WERI-Rb-1 (cell line): ENCODE measurements around the gene CELA2B.
"Not testable (repeated sequence)": the region's sequence is repeated elsewhere in the genome, so short reads cannot be mapped to it uniquely, and the experiment has no call there.

Experiments
- DNase-seq: peaks from one replicate; pipeline ENCODE4 v3.0.0-alpha.2; 2020
- H3K27ac ChIP-seq: fragments of 250-450 bp; sonication (Bioruptor Pico); 2 replicates; pipeline ENCODE4 v1.5.1; 2020; ENCODE audit warnings: mild to moderate bottlenecking, moderate library complexity
- H3K27me3 ChIP-seq: fragments of 250-450 bp; sonication (Bioruptor Pico); 2 replicates; pipeline ENCODE4 v1.5.1; 2021; ENCODE audit warnings: mild to moderate bottlenecking, low read depth, moderate library complexity; ENCODE audit not compliant: insufficient read depth, severe bottlenecking
- H3K36me3 ChIP-seq: fragments of 250-450 bp; sonication (Bioruptor Pico); 2 replicates; pipeline ENCODE4 v1.5.1; 2020; ENCODE audit warnings: mild to moderate bottlenecking, moderate library complexity
- H3K4me3 ChIP-seq: 2 replicates; pipeline ENCODE4 v1.5.1; 2011; ENCODE audit warnings: low read depth, mild to moderate bottlenecking, control low read depth, low read length
- H3K9me3 ChIP-seq: fragments of 250-450 bp; sonication (Bioruptor Pico); 2 replicates; pipeline ENCODE4 v1.5.1; 2021; ENCODE audit warnings: mild to moderate bottlenecking, moderate library complexity; ENCODE audit not compliant: severe bottlenecking
- CTCF ChIP-seq: IDR thresholded peaks from 2 replicates; pipeline ENCODE4 v1.5.1; 2011; ENCODE audit warnings: low read depth, mild to moderate bottlenecking, control low read depth, inconsistent platforms, low read length

Gene CELA2B

DNA sequence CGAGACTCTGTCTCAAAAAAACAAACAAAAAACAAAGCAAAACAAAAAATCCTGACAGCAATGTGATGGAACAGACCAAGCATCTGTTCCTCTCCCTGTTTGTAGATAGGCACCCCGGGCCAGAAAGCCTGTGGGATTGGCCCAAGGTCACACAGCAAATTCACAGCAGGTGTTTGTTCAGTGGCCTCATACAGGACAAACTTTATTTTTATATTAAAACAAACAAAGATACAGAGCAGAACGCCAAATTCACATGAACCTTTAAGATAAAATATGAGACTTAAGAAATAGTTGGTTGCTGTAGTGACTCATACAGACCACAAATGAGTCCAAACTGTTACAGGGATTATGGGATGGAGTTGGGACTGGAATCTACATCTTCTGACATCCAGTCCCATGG is 21.6 kb upstream of the CELA2B start:
- no peak overlapping the region for H3K4me3 ChIP-seq
- H3K9me3 ChIP-seq, result peaks cover 7% of the 10 kb centered on the region
- H3K27ac ChIP-seq, result no peak overlapping the region
- H3K36me3 ChIP-seq, result no peaks in the 10 kb centered on the region
- DNase-seq, result no peak
- H3K27me3 ChIP-seq, result no peaks in the 10 kb centered on the region
- no peak for TF ChIP-seq CTCF

GRCh38 chr1:15455522-15455921 is 20.4 kb upstream of the CELA2B start:
- no peak for TF ChIP-seq CTCF
- Histone ChIP-seq H3K27ac (no peak overlapping the region), H3K27me3 (no peaks in the 10 kb centered on the region), H3K4me3 (no peak overlapping the region), H3K9me3 (peaks cover 7% of the 10 kb centered on the region), H3K36me3 (no peaks in the 10 kb centered on the region)
- no peak for DNase-seq

DNA sequence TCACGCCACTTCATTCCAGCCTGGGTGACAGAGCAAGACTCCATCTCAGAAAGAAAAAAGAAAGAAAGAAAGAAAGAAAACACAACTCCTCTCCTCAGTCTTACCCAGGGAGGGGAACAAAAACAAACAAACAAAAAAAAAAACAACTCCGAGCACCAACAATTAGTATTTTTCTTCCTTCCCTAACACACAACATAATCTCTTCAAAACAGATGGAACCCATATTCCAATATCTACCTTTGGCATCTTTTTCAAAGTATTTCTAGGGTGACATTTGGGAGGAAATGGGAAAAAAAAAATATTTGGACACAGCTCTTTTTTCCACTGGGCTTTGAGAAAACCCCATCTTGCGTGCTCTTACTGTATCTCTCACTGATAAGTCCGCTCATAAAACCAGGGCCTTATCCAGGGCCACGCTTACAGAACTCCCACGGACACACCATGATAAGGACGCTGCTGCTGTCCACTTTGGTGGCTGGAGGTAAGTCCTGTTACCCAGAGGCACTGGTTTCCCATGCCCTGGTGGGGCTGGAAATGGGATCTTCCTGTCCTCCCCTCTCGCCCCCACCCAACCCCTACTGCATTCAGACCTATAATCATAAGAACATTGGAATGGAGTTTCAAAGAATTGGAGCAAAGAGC is 19.5 kb upstream of the CELA2B start, which contains the start of gene CELA2A:
Gene CELA2A, plus strand, starts transcription at position 420 of the 642 bp plus-strand sequence. Its CDS starts 22 bp downstream, at position 442.
- no peak within 1 kb of the TSS for H3K4me3 ChIP-seq
- TF ChIP-seq CTCF, result no peak

GRCh38 chr1:15457585-15457984 is 18.3 kb upstream of the CELA2B start:
- no peak for DNase-seq
- H3K27ac ChIP-seq, result no peak overlapping the region
- no peak overlapping the region for H3K4me3 ChIP-seq
- H3K27me3 ChIP-seq, result no peaks in the 10 kb centered on the region
- TF ChIP-seq CTCF, result no peak
- H3K9me3 ChIP-seq, result no peaks in the 10 kb centered on the region
- H3K36me3 ChIP-seq, result no peaks in the 10 kb centered on the region

More for the DNA sequence above, 19.5 kb upstream of the CELA2B start, which contains the start of gene CELA2A:
- Histone ChIP-seq H3K36me3 (no peaks in the 10 kb centered on the region), H3K9me3 (peaks cover 2% of the 10 kb centered on the region), H3K27me3 (no peaks in the 10 kb centered on the region), H3K27ac (no peak within 1 kb of the TSS)
- DNase-seq, result no peak

GRCh38 chr1:15458388-15458787 is 17.5 kb upstream of the CELA2B start:
- not testable (repeated sequence) for H3K4me3 ChIP-seq, DNase-seq, H3K36me3 ChIP-seq, H3K27ac ChIP-seq, H3K9me3 ChIP-seq, H3K27me3 ChIP-seq

DNA sequence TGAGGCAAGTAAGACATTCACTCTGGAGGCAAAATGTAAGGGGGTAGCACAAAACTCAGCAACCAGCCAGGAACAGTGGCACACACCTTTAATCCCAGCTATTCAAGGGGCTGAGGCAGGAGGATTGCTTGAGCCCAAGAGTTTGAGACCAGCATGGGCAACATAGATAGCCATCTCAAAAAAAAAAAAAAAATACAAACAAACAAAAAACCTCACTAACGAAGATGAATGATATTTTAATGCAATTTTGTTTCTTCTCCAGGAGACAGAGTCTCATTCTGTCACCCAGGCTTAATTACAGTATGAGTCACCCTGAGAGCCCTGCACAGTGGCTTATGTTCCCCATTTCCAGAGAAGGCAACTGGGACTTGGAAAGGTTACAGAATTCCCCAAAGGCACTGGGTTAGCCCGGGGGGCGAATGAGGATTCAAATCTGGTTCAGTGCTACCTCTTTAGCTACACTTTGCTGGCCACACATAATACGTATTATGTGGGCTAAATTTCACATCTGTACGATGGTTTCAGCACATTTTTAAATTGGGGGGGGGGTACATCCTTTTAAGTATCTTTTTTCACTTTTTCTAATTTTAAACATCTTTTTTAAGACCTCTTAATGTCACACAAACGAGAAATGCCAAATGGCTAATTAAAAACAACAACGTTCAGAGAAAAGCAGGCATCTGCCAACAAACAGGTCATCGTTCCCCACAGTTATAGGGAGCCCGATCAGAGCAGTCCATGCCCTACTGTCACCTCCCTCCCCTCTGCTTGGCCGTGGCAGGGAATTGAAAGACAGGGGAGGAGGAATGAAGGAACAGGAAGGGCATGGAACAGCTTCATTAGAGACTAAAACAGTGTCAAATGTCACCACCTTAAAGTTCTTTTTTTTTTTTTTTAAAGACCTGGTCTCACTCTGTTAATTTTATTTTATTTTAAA is 15.9 kb upstream of the CELA2B start:
- Histone ChIP-seq H3K27ac (no peak overlapping the region), H3K27me3 (no peaks in the 10 kb centered on the region), H3K9me3 (no peaks in the 10 kb centered on the region), H3K36me3 (no peaks in the 10 kb centered on the region), H3K4me3 (no peak overlapping the region)
- DNase-seq, result no peak
- no peak for TF ChIP-seq CTCF
